GM13976 (cell line): ENCODE data around the gene ZFP92.

ENCODE experiments used
- DNase-seq: peaks from one replicate; pipeline ENCODE4 v3.0.0; 2012; ENCODE audit warnings: low spot score
- in situ Hi-C: fragments of 300-500 bp; cut with MboI; formaldehyde crosslinking; loops from one replicate; pipeline ENCODE4 v1.12.0; 2022; ENCODE audit warnings: low sequenced_read_pairs, mixed read lengths, inconsistent platforms; ENCODE audit not compliant: unreplicated experiment
- TF ChIP-seq, protein P1 (sequence below): IDR thresholded peaks from 2 replicates; pipeline ENCODE4 v1.5.1; 2012; ENCODE audit warnings: borderline replicate concordance, mild to moderate bottlenecking; ENCODE audit not compliant: insufficient read depth; ENCODE audit errors: extremely low read depth, missing control alignments, control extremely low read depth

Gene ZFP92

DNA sequence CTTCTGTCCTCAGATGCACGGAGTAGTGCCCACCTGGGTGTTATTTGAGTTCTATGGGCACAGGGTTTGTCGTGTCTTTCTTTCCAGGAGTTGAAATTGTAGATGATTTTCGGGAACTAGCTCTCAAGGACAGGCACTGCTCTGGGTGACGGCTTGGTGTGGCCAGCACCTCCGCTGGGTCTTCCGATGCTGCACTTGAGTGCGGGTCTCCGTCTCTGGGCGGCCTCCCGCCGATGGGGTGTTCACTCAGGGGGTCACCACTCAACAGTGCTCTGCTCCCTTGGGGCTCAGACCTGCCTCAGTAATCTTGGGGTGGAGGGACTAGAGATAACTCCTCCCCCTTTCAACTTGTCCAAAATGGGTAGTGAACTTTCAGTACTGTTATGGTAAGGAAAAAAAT, 2.5 kb downstream of the ZFP92 start:
- TF ChIP-seq, protein P1, sequence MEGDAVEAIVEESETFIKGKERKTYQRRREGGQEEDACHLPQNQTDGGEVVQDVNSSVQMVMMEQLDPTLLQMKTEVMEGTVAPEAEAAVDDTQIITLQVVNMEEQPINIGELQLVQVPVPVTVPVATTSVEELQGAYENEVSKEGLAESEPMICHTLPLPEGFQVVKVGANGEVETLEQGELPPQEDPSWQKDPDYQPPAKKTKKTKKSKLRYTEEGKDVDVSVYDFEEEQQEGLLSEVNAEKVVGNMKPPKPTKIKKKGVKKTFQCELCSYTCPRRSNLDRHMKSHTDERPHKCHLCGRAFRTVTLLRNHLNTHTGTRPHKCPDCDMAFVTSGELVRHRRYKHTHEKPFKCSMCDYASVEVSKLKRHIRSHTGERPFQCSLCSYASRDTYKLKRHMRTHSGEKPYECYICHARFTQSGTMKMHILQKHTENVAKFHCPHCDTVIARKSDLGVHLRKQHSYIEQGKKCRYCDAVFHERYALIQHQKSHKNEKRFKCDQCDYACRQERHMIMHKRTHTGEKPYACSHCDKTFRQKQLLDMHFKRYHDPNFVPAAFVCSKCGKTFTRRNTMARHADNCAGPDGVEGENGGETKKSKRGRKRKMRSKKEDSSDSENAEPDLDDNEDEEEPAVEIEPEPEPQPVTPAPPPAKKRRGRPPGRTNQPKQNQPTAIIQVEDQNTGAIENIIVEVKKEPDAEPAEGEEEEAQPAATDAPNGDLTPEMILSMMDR = no peak
- no peak for DNase-seq
- in situ Hi-C loops = no loop called here

DNA sequence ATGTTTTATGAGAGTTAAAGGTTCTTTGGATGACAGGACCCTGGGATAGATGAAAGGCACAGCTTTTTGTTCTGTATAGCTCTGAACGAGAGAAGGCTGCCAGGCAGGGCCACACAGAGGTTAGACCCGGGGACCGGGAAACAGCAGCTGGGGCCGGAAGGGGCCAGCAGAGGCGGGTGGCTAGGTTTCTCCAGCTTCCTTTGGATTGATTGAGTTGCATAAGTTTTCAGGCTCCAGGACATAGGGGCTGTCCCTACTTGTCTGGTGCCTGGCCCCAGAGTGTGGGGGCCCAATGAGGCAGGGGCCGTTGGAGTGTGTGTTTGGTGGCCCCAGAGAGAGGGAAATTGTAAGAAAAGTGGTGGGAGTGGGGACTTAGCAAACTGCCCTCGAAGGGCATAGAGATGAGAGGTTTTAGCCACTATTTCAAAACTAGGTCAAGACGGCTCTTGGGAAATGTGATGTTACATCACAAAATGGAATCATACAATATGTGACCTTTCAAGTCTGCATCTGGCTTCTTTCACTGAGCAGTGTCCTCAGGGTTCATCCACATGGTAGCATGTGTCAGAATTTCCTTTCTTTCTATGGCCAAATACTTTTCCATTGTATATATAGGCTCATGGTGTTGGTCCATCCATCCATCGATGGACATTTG, 3.7 kb downstream of the ZFP92 start:
- DNase-seq = no peak
- in situ Hi-C loops = no loop called here
- TF ChIP-seq, protein P1 = no peak

DNA sequence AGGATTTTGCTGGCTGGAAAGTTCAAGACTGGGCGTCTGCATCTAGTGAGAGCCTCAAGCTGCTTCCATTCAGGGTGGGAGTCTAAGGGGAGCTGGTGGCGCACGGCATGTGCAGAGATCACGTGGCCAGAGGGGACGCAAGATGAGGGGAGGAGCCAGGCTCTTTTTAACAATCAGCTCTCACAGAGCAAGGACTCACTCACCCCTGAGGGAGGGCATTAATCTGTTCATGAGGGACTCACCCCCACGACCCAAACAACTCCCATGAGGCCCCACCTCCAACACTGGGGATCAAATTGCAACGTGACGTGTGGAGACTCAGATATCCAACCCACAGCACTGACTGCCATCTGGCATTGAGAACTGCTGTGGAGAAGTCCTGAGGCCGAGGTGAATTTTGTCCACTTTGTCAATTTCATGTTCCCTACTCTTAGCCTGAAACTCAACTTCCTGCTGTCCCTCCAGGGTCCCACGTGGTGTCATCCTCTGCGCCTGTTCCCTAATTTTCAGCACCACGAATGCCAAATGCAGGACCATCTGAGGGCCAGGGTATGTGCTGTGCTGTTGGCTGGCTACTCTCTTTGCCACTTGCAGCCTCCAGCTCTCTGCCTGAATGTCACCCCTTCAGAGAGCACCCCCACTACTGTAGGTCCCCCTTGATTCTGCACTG, 5.6 kb downstream of the ZFP92 start:
- TF ChIP-seq, protein P1 = no peak
- no peak for DNase-seq
- in situ Hi-C loops = no loop called here

DNA sequence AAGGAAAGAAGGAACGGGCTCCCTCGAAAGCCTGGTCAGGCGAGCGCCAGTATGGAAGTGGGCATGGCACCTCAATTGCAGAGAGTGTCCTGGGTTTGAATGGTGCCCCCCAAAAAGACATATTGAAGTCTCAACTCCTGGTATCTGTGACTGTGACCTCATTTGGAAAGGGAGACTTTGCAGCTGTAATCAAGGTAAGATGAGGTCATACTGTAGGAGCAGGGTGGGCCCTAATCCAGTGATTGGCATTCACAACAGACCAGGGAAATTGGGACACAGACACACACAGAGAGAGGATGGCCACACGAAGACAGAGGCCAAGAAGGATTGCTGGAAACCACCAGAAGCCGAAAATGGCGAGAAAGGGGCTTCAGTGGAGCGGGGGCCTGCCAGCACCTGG, 6.4 kb downstream of the ZFP92 start:
- in situ Hi-C loops = no loop called here
- TF ChIP-seq, protein P1 = no peak
- DNase-seq = no peak

DNA sequence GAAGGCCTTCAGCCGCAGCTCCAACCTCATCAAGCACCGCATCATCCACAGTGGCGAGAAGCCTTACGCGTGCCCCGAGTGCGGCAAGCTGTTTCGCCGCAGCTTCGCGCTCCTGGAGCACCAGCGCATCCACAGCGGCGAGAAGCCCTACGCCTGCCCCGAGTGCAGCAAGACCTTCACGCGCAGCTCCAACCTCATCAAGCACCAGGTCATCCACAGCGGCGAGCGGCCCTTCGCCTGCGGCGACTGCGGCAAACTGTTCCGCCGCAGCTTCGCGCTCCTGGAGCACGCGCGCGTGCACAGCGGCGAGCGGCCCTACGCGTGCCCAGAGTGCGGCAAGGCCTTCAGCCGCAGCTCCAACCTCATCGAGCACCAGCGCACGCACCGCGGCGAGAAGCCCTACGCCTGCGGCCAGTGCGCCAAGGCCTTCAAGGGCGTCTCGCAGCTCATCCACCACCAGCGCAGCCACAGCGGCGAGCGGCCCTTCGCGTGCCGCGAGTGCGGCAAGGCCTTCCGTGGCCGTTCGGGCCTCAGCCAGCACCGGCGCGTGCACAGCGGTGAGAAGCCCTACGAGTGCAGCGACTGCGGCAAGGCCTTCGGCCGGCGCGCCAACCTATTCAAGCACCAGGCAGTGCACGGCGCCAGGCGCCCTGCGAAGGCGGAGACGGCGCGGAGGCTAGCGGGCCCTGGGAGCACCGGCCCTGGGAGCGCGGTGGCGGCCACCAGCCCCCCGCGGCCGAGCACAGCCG, 9.8 kb downstream of the ZFP92 start:
- DNase-seq = no peak
- TF ChIP-seq, protein P1 = no peak
- in situ Hi-C loops = no loop called here

DNA sequence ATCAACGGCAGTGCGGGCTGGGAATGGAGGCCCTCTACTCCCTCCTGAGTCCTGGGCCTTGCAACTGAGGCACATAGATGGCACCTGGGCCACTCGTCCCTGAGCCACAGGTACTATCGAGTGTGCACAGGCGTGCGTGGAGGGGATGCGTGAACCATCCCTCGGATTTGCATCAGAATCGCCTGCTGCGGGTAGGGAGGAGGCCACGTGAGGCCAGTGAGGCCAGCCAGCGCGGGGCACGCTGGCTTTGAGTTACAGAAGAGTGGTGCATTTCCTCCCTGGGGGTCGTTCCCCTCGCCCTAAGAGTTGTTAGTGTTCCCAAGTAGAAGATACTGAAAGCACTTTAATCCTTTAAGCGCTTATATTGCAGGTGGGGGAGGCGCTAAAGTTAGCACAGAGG, 10.6 kb downstream of the ZFP92 start:
- TF ChIP-seq, protein P1 = no peak
- DNase-seq = no peak
- in situ Hi-C loops = no loop called here
